HepG2 (cell line): ENCODE measurements around the gene SCARF1. TPM values are rescaled to one million over a fixed set of nuclear protein-coding genes. Genes with fewer than 3 reads are reported as not detected.

Experiments
- CBX5 ChIP-seq: sonication (generic); formaldehyde crosslinking; IDR thresholded peaks from 2 replicates; pipeline ENCODE4 v1.4.0; 2020; ENCODE audit warnings: missing genetic modification reagents, borderline replicate concordance
- ELF1 ChIP-seq: sonication (generic); formaldehyde crosslinking; IDR thresholded peaks from 2 replicates; pipeline ENCODE4 v1.4.0; 2020; ENCODE audit warnings: missing genetic modification reagents
- HNF4A ChIP-seq: sonication (generic); formaldehyde crosslinking; IDR thresholded peaks from 2 replicates; pipeline ENCODE4 v1.4.0; 2020; ENCODE audit warnings: missing genetic modification reagents
- KLF13 ChIP-seq: sonication (generic); formaldehyde crosslinking; IDR thresholded peaks from 2 replicates; pipeline ENCODE4 v1.4.0; 2020; ENCODE audit warnings: mild to moderate bottlenecking, missing genetic modification reagents
- MEIS1 ChIP-seq: sonication (generic); formaldehyde crosslinking; IDR thresholded peaks from 2 replicates; pipeline ENCODE4 v1.9.0; 2021; ENCODE audit warnings: mild to moderate bottlenecking, missing genetic modification reagents, moderate library complexity, borderline replicate concordance
- PHF21A ChIP-seq: sonication (generic); formaldehyde crosslinking; IDR thresholded peaks from 2 replicates; pipeline ENCODE4 v1.5.0; 2020; ENCODE audit warnings: mild to moderate bottlenecking, missing genetic modification reagents
- PPARG ChIP-seq: conservative IDR thresholded peaks from 2 replicates; pipeline ENCODE4 v1.6.1; 2016; ENCODE audit warnings: missing biosample characterization, missing genetic modification reagents
- SMYD3 ChIP-seq: sonication (generic); formaldehyde crosslinking; IDR thresholded peaks from 2 replicates; pipeline ENCODE4 v1.8.1; 2023; ENCODE audit warnings: mild to moderate bottlenecking, missing genetic modification reagents
- ZBTB38 ChIP-seq: sonication (generic); formaldehyde crosslinking; IDR thresholded peaks from 2 replicates; pipeline ENCODE4 v1.5.1; 2020; ENCODE audit warnings: mild to moderate bottlenecking, missing genetic modification reagents
- ZNF121 ChIP-seq: sonication (generic); formaldehyde crosslinking; IDR thresholded peaks from 2 replicates; pipeline ENCODE4 v1.5.0; 2020; ENCODE audit warnings: mild to moderate bottlenecking, missing genetic modification reagents
- ZNF264 ChIP-seq: sonication (generic); formaldehyde crosslinking; IDR thresholded peaks from 2 replicates; pipeline ENCODE4 v1.4.0; 2020; ENCODE audit warnings: missing genetic modification reagents
- ZSCAN25 ChIP-seq: sonication (generic); formaldehyde crosslinking; IDR thresholded peaks from 2 replicates; pipeline ENCODE4 v1.8.0; 2022; ENCODE audit warnings: mild to moderate bottlenecking, missing genetic modification reagents
- polyA plus RNA-seq, 8 experiments: library from polyadenylated mRNA; depleted of rRNA in 3 of 8; stranded (reverse) in 7 of 8; unstranded in 1 of 8; fragments of >200 nt; fragmentation: Illumina TruSeq in 4 of 8; extraction: Trizol in 4 of 8; gene quantifications; 2 replicates each; pipeline versions ENCODE4 v1.2.1 to v1.2.3, GENCODE V29; 2011 to 2016; ENCODE audit warnings: low read depth in 4 of 8, missing spikeins in 1 of 8, mixed read lengths in 1 of 8; ENCODE audit not compliant: insufficient read depth in 1 of 8
- total RNA-seq, 5 experiments: library from RNA; depleted of rRNA; stranded (reverse); fragments of >200 nt; fragmentation: Illumina TruSeq; extraction: Trizol; gene quantifications; 2 replicates each; pipeline ENCODE4 v1.2.3, GENCODE V29; 2016; ENCODE audit warnings: low read depth in 1 of 5
- TF ChIP-seq, protein P1 (sequence below): sonication (generic); formaldehyde crosslinking; IDR thresholded peaks from 2 replicates; pipeline ENCODE4 v1.4.0; 2020; ENCODE audit warnings: missing genetic modification reagents, borderline replicate concordance
- TF ChIP-seq, protein P2 (sequence below): sonication (generic); formaldehyde crosslinking; IDR thresholded peaks from 2 replicates; pipeline ENCODE4 v1.4.0; 2020; ENCODE audit warnings: missing genetic modification reagents
- TF ChIP-seq, protein P3 (sequence below): fragments of 450-650 bp; IDR thresholded peaks from 2 replicates; pipeline ENCODE4 v1.6.1; 2017

The SCARF1 gene
- total and polyA plus RNA-seq, 2 of the 13 experiments (the other 11 are each of a cell fraction or from before 2014, with no cell fraction given): 0.24 to 0.71 TPM

DNA sequence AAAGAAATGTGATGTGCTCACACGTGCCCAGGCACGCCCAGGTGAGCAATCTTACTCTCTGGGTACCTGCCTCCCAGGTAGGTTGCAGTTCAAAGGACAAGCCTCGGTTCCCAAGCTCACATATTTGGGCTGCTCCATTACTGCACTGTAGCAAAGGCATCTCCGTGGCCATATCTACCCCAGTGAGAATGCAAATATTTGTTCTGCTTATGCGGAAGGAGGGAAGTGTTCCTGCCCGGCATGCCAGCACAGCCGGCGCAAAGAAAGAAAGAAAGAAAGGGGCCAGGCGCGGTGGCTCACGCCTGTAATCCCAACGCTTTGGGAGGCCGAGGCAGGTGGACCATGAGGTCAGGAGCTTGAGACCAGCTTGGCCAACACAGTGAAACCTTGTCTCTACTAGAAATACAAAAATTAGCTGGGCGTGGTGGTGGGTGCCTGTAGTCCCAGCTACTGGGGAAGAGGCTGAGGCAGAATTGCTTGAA is 47.6 kb downstream of the SCARF1 start (continued):
- TF ChIP-seq, protein P1, sequence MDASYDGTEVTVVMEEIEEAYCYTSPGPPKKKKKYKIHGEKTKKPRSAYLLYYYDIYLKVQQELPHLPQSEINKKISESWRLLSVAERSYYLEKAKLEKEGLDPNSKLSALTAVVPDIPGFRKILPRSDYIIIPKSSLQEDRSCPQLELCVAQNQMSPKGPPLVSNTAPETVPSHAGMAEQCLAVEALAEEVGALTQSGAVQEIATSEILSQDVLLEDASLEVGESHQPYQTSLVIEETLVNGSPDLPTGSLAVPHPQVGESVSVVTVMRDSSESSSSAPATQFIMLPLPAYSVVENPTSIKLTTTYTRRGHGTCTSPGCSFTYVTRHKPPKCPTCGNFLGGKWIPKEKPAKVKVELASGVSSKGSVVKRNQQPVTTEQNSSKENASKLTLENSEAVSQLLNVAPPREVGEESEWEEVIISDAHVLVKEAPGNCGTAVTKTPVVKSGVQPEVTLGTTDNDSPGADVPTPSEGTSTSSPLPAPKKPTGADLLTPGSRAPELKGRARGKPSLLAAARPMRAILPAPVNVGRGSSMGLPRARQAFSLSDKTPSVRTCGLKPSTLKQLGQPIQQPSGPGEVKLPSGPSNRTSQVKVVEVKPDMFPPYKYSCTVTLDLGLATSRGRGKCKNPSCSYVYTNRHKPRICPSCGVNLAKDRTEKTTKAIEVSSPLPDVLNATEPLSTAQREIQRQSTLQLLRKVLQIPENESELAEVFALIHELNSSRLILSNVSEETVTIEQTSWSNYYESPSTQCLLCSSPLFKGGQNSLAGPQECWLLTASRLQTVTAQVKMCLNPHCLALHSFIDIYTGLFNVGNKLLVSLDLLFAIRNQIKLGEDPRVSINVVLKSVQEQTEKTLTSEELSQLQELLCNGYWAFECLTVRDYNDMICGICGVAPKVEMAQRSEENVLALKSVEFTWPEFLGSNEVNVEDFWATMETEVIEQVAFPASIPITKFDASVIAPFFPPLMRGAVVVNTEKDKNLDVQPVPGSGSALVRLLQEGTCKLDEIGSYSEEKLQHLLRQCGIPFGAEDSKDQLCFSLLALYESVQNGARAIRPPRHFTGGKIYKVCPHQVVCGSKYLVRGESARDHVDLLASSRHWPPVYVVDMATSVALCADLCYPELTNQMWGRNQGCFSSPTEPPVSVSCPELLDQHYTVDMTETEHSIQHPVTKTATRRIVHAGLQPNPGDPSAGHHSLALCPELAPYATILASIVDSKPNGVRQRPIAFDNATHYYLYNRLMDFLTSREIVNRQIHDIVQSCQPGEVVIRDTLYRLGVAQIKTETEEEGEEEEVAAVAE (CRISPR knock-in tag): no peak
- 0 out of 2 replicates have a peak, but pooled peaks have one; percentile 35 for TF ChIP-seq ZNF264 (CRISPR knock-in tag)
- TF ChIP-seq MEIS1: 0 out of 2 replicates have a peak, but pooled peaks have one; percentile 24
- TF ChIP-seq KLF13 (CRISPR knock-in tag): no peak
- TF ChIP-seq, protein P2, sequence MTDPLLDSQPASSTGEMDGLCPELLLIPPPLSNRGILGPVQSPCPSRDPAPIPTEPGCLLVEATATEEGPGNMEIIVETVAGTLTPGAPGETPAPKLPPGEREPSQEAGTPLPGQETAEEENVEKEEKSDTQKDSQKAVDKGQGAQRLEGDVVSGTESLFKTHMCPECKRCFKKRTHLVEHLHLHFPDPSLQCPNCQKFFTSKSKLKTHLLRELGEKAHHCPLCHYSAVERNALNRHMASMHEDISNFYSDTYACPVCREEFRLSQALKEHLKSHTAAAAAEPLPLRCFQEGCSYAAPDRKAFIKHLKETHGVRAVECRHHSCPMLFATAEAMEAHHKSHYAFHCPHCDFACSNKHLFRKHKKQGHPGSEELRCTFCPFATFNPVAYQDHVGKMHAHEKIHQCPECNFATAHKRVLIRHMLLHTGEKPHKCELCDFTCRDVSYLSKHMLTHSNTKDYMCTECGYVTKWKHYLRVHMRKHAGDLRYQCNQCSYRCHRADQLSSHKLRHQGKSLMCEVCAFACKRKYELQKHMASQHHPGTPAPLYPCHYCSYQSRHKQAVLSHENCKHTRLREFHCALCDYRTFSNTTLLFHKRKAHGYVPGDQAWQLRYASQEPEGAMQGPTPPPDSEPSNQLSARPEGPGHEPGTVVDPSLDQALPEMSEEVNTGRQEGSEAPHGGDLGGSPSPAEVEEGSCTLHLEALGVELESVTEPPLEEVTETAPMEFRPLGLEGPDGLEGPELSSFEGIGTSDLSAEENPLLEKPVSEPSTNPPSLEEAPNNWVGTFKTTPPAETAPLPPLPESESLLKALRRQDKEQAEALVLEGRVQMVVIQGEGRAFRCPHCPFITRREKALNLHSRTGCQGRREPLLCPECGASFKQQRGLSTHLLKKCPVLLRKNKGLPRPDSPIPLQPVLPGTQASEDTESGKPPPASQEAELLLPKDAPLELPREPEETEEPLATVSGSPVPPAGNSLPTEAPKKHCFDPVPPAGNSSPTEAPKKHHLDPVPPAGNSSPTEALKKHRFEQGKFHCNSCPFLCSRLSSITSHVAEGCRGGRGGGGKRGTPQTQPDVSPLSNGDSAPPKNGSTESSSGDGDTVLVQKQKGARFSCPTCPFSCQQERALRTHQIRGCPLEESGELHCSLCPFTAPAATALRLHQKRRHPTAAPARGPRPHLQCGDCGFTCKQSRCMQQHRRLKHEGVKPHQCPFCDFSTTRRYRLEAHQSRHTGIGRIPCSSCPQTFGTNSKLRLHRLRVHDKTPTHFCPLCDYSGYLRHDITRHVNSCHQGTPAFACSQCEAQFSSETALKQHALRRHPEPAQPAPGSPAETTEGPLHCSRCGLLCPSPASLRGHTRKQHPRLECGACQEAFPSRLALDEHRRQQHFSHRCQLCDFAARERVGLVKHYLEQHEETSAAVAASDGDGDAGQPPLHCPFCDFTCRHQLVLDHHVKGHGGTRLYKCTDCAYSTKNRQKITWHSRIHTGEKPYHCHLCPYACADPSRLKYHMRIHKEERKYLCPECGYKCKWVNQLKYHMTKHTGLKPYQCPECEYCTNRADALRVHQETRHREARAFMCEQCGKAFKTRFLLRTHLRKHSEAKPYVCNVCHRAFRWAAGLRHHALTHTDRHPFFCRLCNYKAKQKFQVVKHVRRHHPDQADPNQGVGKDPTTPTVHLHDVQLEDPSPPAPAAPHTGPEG (CRISPR knock-in tag): peak; percentile 78
- TF ChIP-seq ZNF121 (CRISPR knock-in tag): 0 out of 2 replicates have a peak, but pooled peaks have one; percentile 39
- peak; percentile 87 for TF ChIP-seq ELF1 (CRISPR knock-in tag)
- peak; percentile 96 for TF ChIP-seq PHF21A (CRISPR knock-in tag)
- TF ChIP-seq, protein P3, sequence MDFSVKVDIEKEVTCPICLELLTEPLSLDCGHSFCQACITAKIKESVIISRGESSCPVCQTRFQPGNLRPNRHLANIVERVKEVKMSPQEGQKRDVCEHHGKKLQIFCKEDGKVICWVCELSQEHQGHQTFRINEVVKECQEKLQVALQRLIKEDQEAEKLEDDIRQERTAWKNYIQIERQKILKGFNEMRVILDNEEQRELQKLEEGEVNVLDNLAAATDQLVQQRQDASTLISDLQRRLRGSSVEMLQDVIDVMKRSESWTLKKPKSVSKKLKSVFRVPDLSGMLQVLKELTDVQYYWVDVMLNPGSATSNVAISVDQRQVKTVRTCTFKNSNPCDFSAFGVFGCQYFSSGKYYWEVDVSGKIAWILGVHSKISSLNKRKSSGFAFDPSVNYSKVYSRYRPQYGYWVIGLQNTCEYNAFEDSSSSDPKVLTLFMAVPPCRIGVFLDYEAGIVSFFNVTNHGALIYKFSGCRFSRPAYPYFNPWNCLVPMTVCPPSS: no peak
- TF ChIP-seq HNF4A (CRISPR knock-in tag): peak; percentile 70
- TF ChIP-seq ZSCAN25 (CRISPR knock-in tag): no peak
- TF ChIP-seq PPARG: peak; percentile 71; the same call in 1 of the 2 replicates
- 0 out of 2 replicates have a peak, but pooled peaks have one; percentile 47 for TF ChIP-seq SMYD3
- no peak for TF ChIP-seq CBX5
- peak; percentile 72 for TF ChIP-seq ZBTB38 (CRISPR knock-in tag)
